CD8-positive, alpha-beta memory T cell (primary cell): Measurements from ENCODE around the gene TAF11. TPM values are rescaled to one million over a fixed set of nuclear protein-coding genes. Genes with fewer than 3 reads are reported as not detected.

ENCODE experiments used
- CTCF ChIA-PET: fragments of 350-600 bp; sonication (Branson Sonifier 250); formaldehyde crosslinking; loops from one replicate; lab custom pipeline; 2021; ENCODE audit warnings: antibody characterized with exemption; lab: Charles Lee
- POLR2A ChIA-PET: fragments of 350-600 bp; sonication (Branson Sonifier 250); formaldehyde crosslinking; loops from one replicate; lab custom pipeline; 2021; ENCODE audit warnings: antibody characterized with exemption; lab: Charles Lee
- DNase-seq, 5 donors: peaks; one replicate each; pipeline versions ENCODE4 v3.0.0 to v3.0.0-alpha.2; 2020 to 2022; ENCODE audit warnings: mixed read lengths in 1 of 5
- H3K27ac ChIP-seq: one replicate; pipeline ENCODE4 v1.7.0; 2013; ENCODE audit warnings: low read depth, mild to moderate bottlenecking, low read length, moderate library complexity
- H3K27me3 ChIP-seq: 2 replicates; pipeline ENCODE4 v1.7.0; 2013; ENCODE audit warnings: low read length, mild to moderate bottlenecking; ENCODE audit not compliant: insufficient read depth, poor library complexity, severe bottlenecking
- H3K36me3 ChIP-seq: 2 replicates; pipeline ENCODE4 v1.7.0; 2013; ENCODE audit warnings: mild to moderate bottlenecking, low read length, moderate library complexity; ENCODE audit not compliant: insufficient read depth
- H3K4me1 ChIP-seq: 2 replicates; pipeline ENCODE4 v1.7.0; 2013; ENCODE audit warnings: mild to moderate bottlenecking, low read length, moderate library complexity; ENCODE audit not compliant: insufficient read depth
- H3K4me3 ChIP-seq: 2 replicates; pipeline ENCODE4 v1.7.0; 2013; ENCODE audit warnings: mild to moderate bottlenecking, low read length
- H3K9me3 ChIP-seq: 2 replicates; pipeline ENCODE4 v1.7.0; 2013; ENCODE audit warnings: mild to moderate bottlenecking, low read length
- H3K27ac Mint-ChIP-seq, 8 donors: one replicate each; pipeline ENCODE4 v1.8.0; 2020 to 2021; ENCODE audit warnings: mixed read lengths in 8 of 8, mild to moderate bottlenecking in 6 of 8, inconsistent platforms in 3 of 8, moderate library complexity in 3 of 8
- H3K27me3 Mint-ChIP-seq, 2 donors: one replicate each; pipeline ENCODE4 v1.8.0; 2020 to 2021; ENCODE audit warnings: mixed read lengths in 2 of 2, mild to moderate bottlenecking in 1 of 2, moderate library complexity in 1 of 2
- H3K36me3 Mint-ChIP-seq, 3 donors: one replicate each; pipeline ENCODE4 v1.8.0; 2020 to 2021; ENCODE audit warnings: mixed read lengths in 3 of 3, inconsistent platforms in 1 of 3, mild to moderate bottlenecking in 1 of 3
- H3K4me1 Mint-ChIP-seq, 3 donors: one replicate each; pipeline ENCODE4 v1.8.0; 2020 to 2021; ENCODE audit warnings: mixed read lengths in 3 of 3, inconsistent platforms in 1 of 3, mild to moderate bottlenecking in 1 of 3
- H3K4me3 Mint-ChIP-seq, 7 donors: one replicate each; pipeline ENCODE4 v1.8.0; 2020 to 2021; ENCODE audit warnings: mixed read lengths in 7 of 7, mild to moderate bottlenecking in 6 of 7, moderate library complexity in 4 of 7, inconsistent platforms in 2 of 7
- H3K9me3 Mint-ChIP-seq, 5 donors: one replicate each; pipeline ENCODE4 v1.8.0; 2020 to 2022; ENCODE audit warnings: mixed read lengths in 5 of 5, mild to moderate bottlenecking in 3 of 5, moderate library complexity in 2 of 5, inconsistent platforms in 1 of 5
- polyA plus RNA-seq: library from polyadenylated mRNA; unstranded; fragments of 300-500 nt; fragmentation: Illumina TruSeq; gene quantifications from one replicate; pipeline ENCODE4 v1.2.3, GENCODE V29; 2021
- total RNA-seq, 2 experiments: library from RNA; stranded (reverse); gene quantifications; one replicate each; pipeline ENCODE4 v1.2.3, GENCODE V29; 2021

The TAF11 gene
- total and polyA plus RNA-seq, 3 experiments from 2014 or later = 19.4 to 34.1 (median 28.9) TPM

- DNase-seq = no peak
- Histone ChIP-seq H3K36me3 (peaks cover 7% of the 10 kb centered on the region), H3K9me3 (no peaks in the 10 kb centered on the region), H3K4me1 (no peaks in the 10 kb centered on the region), H3K27me3 (no peaks in the 10 kb centered on the region), H3K4me3 (no peak overlapping the region), H3K27ac (no peak overlapping the region)
- POLR2A ChIA-PET = no interaction called here
- peak overlapping the region in 1 of 8 donors; percentile 41 for H3K27ac Mint-ChIP-seq
- H3K36me3 Mint-ChIP-seq = peaks cover 0 to 63% (median 22%) of the 10 kb centered on the region in 3 donors
- H3K4me1 Mint-ChIP-seq = peaks cover 0 to 7% (median 0%) of the 10 kb centered on the region in 3 donors
- H3K27me3 Mint-ChIP-seq = no peaks in the 10 kb centered on the region
- CTCF ChIA-PET = no interaction called here
- no peaks in the 10 kb centered on the region for H3K9me3 Mint-ChIP-seq
- no peak overlapping the region for H3K4me3 Mint-ChIP-seq
These were observed 50.3 kb downstream of the TAF11 start for GRCh38 chr6:34837528-34837927.

GRCh38 chr6:34836451-34836850 is 51.4 kb downstream of the TAF11 start:
- Mint-ChIP-seq H3K9me3 (no peaks in the 10 kb centered on the region), H3K27me3 (no peaks in the 10 kb centered on the region), H3K27ac (no peak overlapping the region), H3K36me3 (peaks cover 0 to 64% (median 20%) of the 10 kb centered on the region in 3 donors), H3K4me3 (no peak overlapping the region), H3K4me1 (peaks cover 0 to 7% (median 0%) of the 10 kb centered on the region in 3 donors)
- Histone ChIP-seq H3K27ac (no peak overlapping the region), H3K4me1 (no peaks in the 10 kb centered on the region), H3K36me3 (peaks cover 7% of the 10 kb centered on the region), H3K4me3 (no peak overlapping the region), H3K9me3 (no peaks in the 10 kb centered on the region), H3K27me3 (no peaks in the 10 kb centered on the region)
- POLR2A ChIA-PET = no interaction called here
- no peak for DNase-seq
- CTCF ChIA-PET = no interaction called here

GRCh38 chr6:34836008-34836407 is 51.8 kb downstream of the TAF11 start:
- no peak for DNase-seq
- Mint-ChIP-seq H3K27ac (peak overlapping the region in 1 of 8 donors; percentile 55), H3K4me3 (no peak overlapping the region), H3K9me3 (no peaks in the 10 kb centered on the region), H3K4me1 (peaks cover 0 to 7% (median 0%) of the 10 kb centered on the region in 3 donors), H3K27me3 (no peaks in the 10 kb centered on the region), H3K36me3 (peaks cover 0 to 65% (median 20%) of the 10 kb centered on the region in 3 donors)
- Histone ChIP-seq H3K9me3 (no peaks in the 10 kb centered on the region), H3K27ac (no peak overlapping the region), H3K27me3 (no peaks in the 10 kb centered on the region), H3K36me3 (peaks cover 7% of the 10 kb centered on the region), H3K4me3 (no peak overlapping the region), H3K4me1 (no peaks in the 10 kb centered on the region)
- ChIA-PET CTCF (no interaction called here), POLR2A (no interaction called here)

DNA sequence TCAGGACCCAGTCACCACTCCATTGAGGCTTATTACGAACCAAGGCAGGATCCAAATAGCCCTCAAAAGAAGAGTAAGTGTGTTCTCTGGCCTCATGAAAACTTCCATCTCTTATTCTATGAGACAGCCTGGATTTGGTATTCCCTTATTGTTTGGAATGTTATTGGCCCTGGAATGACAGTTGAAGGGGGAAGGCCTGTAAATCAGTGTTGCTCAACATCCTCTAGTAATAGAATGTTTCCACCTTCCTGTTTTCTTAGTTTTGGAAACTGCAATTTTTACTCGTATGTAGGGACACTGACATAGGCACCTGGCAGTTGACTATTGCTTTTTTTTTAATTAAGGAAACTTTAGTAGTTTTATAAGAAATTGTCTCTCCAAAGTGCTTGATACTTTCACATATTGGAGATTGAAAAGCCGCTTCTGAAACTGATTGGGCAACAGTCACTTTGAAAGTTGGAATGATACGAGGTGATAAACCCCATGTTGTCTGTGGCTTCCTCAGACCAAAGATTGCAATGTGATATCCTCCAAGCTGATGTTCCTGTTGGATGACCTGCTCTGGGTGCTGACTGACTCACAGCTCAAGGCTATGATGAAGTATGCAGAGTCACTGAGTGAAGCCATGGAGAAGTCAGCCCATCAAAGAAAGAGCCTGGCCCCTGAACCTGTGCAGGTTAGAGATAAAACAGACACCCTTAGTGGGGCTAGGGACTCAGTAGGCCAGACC is 52.9 kb downstream of the TAF11 start:
- Histone ChIP-seq H3K36me3 (peaks cover 7% of the 10 kb centered on the region), H3K27ac (no peak overlapping the region), H3K9me3 (no peaks in the 10 kb centered on the region), H3K4me3 (no peak overlapping the region), H3K4me1 (no peaks in the 10 kb centered on the region), H3K27me3 (no peaks in the 10 kb centered on the region)
- Mint-ChIP-seq H3K4me1 (peaks cover 0 to 7% (median 0%) of the 10 kb centered on the region in 3 donors), H3K27me3 (no peaks in the 10 kb centered on the region), H3K36me3 (peaks cover 0 to 68% (median 22%) of the 10 kb centered on the region in 3 donors), H3K9me3 (no peaks in the 10 kb centered on the region), H3K4me3 (no peak overlapping the region), H3K27ac (peak overlapping the region in 2 of 8 donors; percentile 32)
- DNase-seq = no peak
- ChIA-PET POLR2A (no interaction called here), CTCF (no interaction called here)

- Histone ChIP-seq H3K27ac (no peak overlapping the region), H3K27me3 (no peaks in the 10 kb centered on the region), H3K4me3 (no peak overlapping the region), H3K36me3 (peaks cover 7% of the 10 kb centered on the region), H3K9me3 (no peaks in the 10 kb centered on the region), H3K4me1 (no peaks in the 10 kb centered on the region)
- Mint-ChIP-seq H3K9me3 (no peaks in the 10 kb centered on the region), H3K4me3 (no peak overlapping the region), H3K27me3 (no peaks in the 10 kb centered on the region), H3K36me3 (peaks cover 0 to 62% (median 19%) of the 10 kb centered on the region in 3 donors), H3K4me1 (no peaks in the 10 kb centered on the region), H3K27ac (peak overlapping the region in 1 of 8 donors; percentile 40)
- CTCF ChIA-PET = no interaction called here
- POLR2A ChIA-PET = interaction anchor here (0.5 kb wide), 1 partner anchor 1449 kb away, joined by 3 read pairs; no protein-coding TSS in a partner anchor
- no peak for DNase-seq
These were observed 54.9 kb downstream of the TAF11 start for GRCh38 chr6:34832942-34833341.

DNA sequence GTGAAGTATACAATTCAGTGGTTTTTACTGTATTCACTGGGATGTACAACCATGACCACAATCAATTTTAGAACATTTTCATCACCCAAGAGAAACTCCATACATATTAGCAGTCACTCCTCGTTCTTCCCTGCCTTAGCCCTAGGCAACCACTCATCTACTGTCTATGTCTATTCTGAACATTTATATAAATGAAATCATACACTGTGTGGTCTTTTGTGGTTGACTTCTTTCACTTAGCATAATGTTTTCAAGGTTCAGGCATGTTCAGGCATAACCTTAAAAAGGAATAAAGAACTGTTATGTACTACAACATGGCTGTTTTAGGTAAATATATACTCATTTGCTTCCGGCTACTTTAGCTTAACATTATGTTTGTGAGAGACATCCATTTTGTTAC is 58.7 kb downstream of the TAF11 start:
- Histone ChIP-seq H3K36me3 (peaks cover under 1% of the 10 kb centered on the region), H3K9me3 (no peaks in the 10 kb centered on the region), H3K4me3 (no peak overlapping the region), H3K27me3 (no peaks in the 10 kb centered on the region), H3K4me1 (no peaks in the 10 kb centered on the region), H3K27ac (no peak overlapping the region)
- H3K9me3 Mint-ChIP-seq = no peaks in the 10 kb centered on the region
- DNase-seq = no peak
- H3K4me3 Mint-ChIP-seq = no peak overlapping the region
- H3K27me3 Mint-ChIP-seq = no peaks in the 10 kb centered on the region
- peaks cover 0 to 54% (median 14%) of the 10 kb centered on the region in 3 donors for H3K36me3 Mint-ChIP-seq
- peak overlapping the region in 1 of 8 donors; percentile 11 for H3K27ac Mint-ChIP-seq
- POLR2A ChIA-PET = interaction anchor here (0.7 kb wide), 1 partner anchor 9 kb away, joined by 3 read pairs; no protein-coding TSS in a partner anchor
- no peaks in the 10 kb centered on the region for H3K4me1 Mint-ChIP-seq
- CTCF ChIA-PET = no interaction called here

Other genes with a start within 250 kb of the TAF11 start
- 10 to 100 TPM; 53.3 to 61.9 TPM for gene ILRUN, start 191.3 kb downstream of the TAF11 start, total RNA-seq
- gene ILRUN, start 191.3 kb downstream of the TAF11 start, polyA plus RNA-seq = 18.8 TPM
- gene SNRPC, start 130.5 kb downstream of the TAF11 start, total RNA-seq = 100 to 1,000 TPM; 204 to 211 TPM
- gene SNRPC, start 130.5 kb downstream of the TAF11 start, polyA plus RNA-seq = 287 TPM
- 10 to 100 TPM; 18.8 to 19.4 TPM for gene BLTP3A, start 96.0 kb downstream of the TAF11 start, total RNA-seq
- gene BLTP3A, start 96.0 kb downstream of the TAF11 start, polyA plus RNA-seq = 1.8 TPM
- 1 to 10 TPM; 8.7 to 9.6 TPM for gene ANKS1A, start 1.2 kb upstream of the TAF11 start, total RNA-seq
- gene ANKS1A, start 1.2 kb upstream of the TAF11 start, polyA plus RNA-seq = 3.0 TPM